K562 (cell line): ENCODE data around the gene MAML3. TPM values are rescaled to one million over a fixed set of nuclear protein-coding genes. Genes with fewer than 3 reads are reported as not detected.

ENCODE experiments used
- ATAC-seq: fragments of 200-7000 bp; cut with Tn5 transposase; 3 replicates; pipeline ENCODE4 v1.9.1; 2020; ENCODE audit warnings: moderate library complexity
- BruUV-seq: library from RNA; stranded (reverse); fragments of 400-500 nt; replicated peaks from 2 replicates; lab custom pipeline; 2021; lab: Mats Ljungman, UMichigan
- CTCF ChIA-PET: fragments of 300-600 bp; formaldehyde crosslinking; extraction: SDS; loops from one replicate; lab custom pipeline; 2021; ENCODE audit warnings: low intra/inter-chr PET ratio; lab: Yijun Ruan, JAX
- POLR2A ChIA-PET: fragments of 300-600, 350-650 bp; sonication (Branson Sonifier 250); formaldehyde crosslinking; extraction: SDS; loops from one replicate; lab custom pipeline; 2021; ENCODE audit warnings: antibody characterized with exemption, inconsistent platforms; lab: Yijun Ruan, JAX
- DNase-seq, 4 experiments: peaks; one replicate each; pipeline versions ENCODE4 v3.0.0 to v3.0.0-alpha.2; 2011 to 2018; ENCODE audit warnings: low spot score in 3 of 4, mixed read lengths in 3 of 4; ENCODE audit errors: extremely low read depth in 1 of 4
- FAIRE-seq: peaks from 2 replicates; lab custom pipeline; 2011; peaks lifted over from hg19 to GRCh38; lab: Jason Lieb, UNC
- H2AFZ ChIP-seq: 2 replicates; pipeline ENCODE4 v1.6.0; 2011; ENCODE audit warnings: low read depth, low read length, control low read depth, inconsistent platforms
- H3K27ac ChIP-seq: fragments of 200-600 bp; 3 replicates; pipeline ENCODE4 v1.8.0; 2011; ENCODE audit warnings: low read depth, mild to moderate bottlenecking, control low read depth, inconsistent platforms, low read length, moderate library complexity, mixed read lengths; ENCODE audit errors: extremely low read depth
- H3K27me3 ChIP-seq, 2 experiments: fragments of 300-600 bp in 1 of 2; 2 replicates in 1 of 2; 3 replicates in 1 of 2; pipeline versions ENCODE4 v1.6.0 to v1.8.0; 2011; ENCODE audit warnings: inconsistent platforms in 2 of 2, low read length in 2 of 2, mild to moderate bottlenecking in 1 of 2, mixed read lengths in 1 of 2, moderate library complexity in 1 of 2; ENCODE audit not compliant: control insufficient read depth in 2 of 2, insufficient read depth in 2 of 2
- H3K36me3 ChIP-seq: fragments of 300-600 bp; 3 replicates; pipeline ENCODE4 v1.8.0; 2011; ENCODE audit warnings: mild to moderate bottlenecking, low read length, inconsistent platforms; ENCODE audit not compliant: control insufficient read depth, insufficient read depth
- H3K4me1 ChIP-seq, 2 experiments: fragments of 200-600 bp in 1 of 2; replicated peaks in 1 of 2; 2 replicates in 1 of 2; 3 replicates in 1 of 2; pipeline versions ENCODE4 v1.5.1 to v1.8.0; 2011; ENCODE audit warnings: inconsistent platforms in 2 of 2, low read length in 2 of 2, mild to moderate bottlenecking in 1 of 2, mixed read lengths in 1 of 2, moderate library complexity in 1 of 2; ENCODE audit not compliant: control insufficient read depth in 2 of 2, insufficient read depth in 2 of 2
- H3K4me2 ChIP-seq: 2 replicates; pipeline ENCODE4 v1.6.1; 2011; ENCODE audit warnings: low read length, control low read depth, inconsistent platforms, mixed read lengths; ENCODE audit not compliant: insufficient read depth
- H3K4me3 ChIP-seq: fragments of 200-600 bp; sonication (generic), shearing (Covaris generic); 2 replicates; pipeline ENCODE4 v1.5.1; 2016; ENCODE audit warnings: control low read depth, inconsistent platforms
- H3K79me2 ChIP-seq: fragments of 200-600 bp; 3 replicates; pipeline ENCODE4 v1.8.0; 2011; ENCODE audit warnings: low read length, inconsistent platforms; ENCODE audit not compliant: control insufficient read depth, insufficient read depth
- H3K9ac ChIP-seq, 2 experiments: 2 replicates each; pipeline versions ENCODE4 v1.6.0 to v1.6.1; 2011; ENCODE audit warnings: low read depth in 2 of 2, low read length in 2 of 2, control low read depth in 1 of 2, inconsistent platforms in 1 of 2, mild to moderate bottlenecking in 1 of 2, mixed read lengths in 1 of 2; ENCODE audit not compliant: insufficient read depth in 1 of 2
- H3K9me1 ChIP-seq: one replicate; pipeline ENCODE4 v1.6.0; 2011; ENCODE audit warnings: inconsistent platforms, mild to moderate bottlenecking, low read length, moderate library complexity; ENCODE audit not compliant: control insufficient read depth, insufficient read depth
- H3K9me3 ChIP-seq: replicated peaks from 2 replicates; pipeline ENCODE4 v1.5.1; 2011; ENCODE audit warnings: low read depth, low read length, inconsistent platforms; ENCODE audit not compliant: control insufficient read depth, insufficient read depth
- H4K20me1 ChIP-seq: replicated peaks from 2 replicates; pipeline ENCODE4 v1.6.1; 2011; ENCODE audit warnings: low read length, inconsistent platforms, mixed read lengths; ENCODE audit not compliant: control insufficient read depth, insufficient read depth
- ADNP ChIP-seq: fragments of 200-800 bp; sonication (Bioruptor generic); IDR thresholded peaks from 2 replicates; pipeline ENCODE4 v1.6.1; 2016; ENCODE audit warnings: missing genetic modification characterization, missing compliant biosample characterization
- CHAMP1 ChIP-seq: fragments of 450-650 bp; IDR thresholded peaks from 2 replicates; pipeline ENCODE4 v1.6.1; 2016; ENCODE audit warnings: mild to moderate bottlenecking
- CREB1 ChIP-seq, 2 experiments: sonication (generic) in 1 of 2; formaldehyde crosslinking in 1 of 2; IDR thresholded peaks; 2 replicates each; pipeline versions ENCODE4 v1.6.1 to v1.8.0; 2012 to 2022; ENCODE audit warnings: inconsistent platforms in 1 of 2, mild to moderate bottlenecking in 1 of 2, missing genetic modification reagents in 1 of 2, moderate library complexity in 1 of 2
- HOXB6 ChIP-seq: fragments of 250-450 bp; sonication (Bioruptor Pico); IDR thresholded peaks from 2 replicates; pipeline ENCODE4 v1.5.1; 2022; ENCODE audit warnings: mild to moderate bottlenecking, borderline replicate concordance
- SNAPC5 ChIP-seq: fragments of 250-450 bp; sonication (Bioruptor Pico); IDR thresholded peaks from 2 replicates; pipeline ENCODE4 v1.8.0; 2021; ENCODE audit warnings: moderate library complexity, mild to moderate bottlenecking, inconsistent platforms
- ZNF561 ChIP-seq: fragments of 450-650 bp; formaldehyde crosslinking; conservative IDR thresholded peaks from 2 replicates; pipeline ENCODE4 v1.4.0; 2020; ENCODE audit warnings: mild to moderate bottlenecking, moderate library complexity
- WGBS: fragments of 100-300 bp; shearing (Covaris generic); methylation state at CpG from one replicate; pipeline ENCODE4 v1.1.6; 2016; ENCODE audit warnings: low coverage, mixed read lengths; ENCODE audit not compliant: insufficient coverage; ENCODE audit errors: missing lambda C conversion rate; 5-methylcytosine and 5-hydroxymethylcytosine counted together
- in situ Hi-C: fragments of 300-500 bp; cut with MboI; formaldehyde crosslinking; loops from 4 replicates; pipeline ENCODE4 v1.15.0; 2018; ENCODE audit warnings: inconsistent platforms, mixed read lengths
- intact Hi-C: fragments of 100-400 bp; cut with micrococcal nuclease; formaldehyde crosslinking; loops from 2 replicates; pipeline ENCODE4 v1.14.2; 2022
- polyA plus RNA-seq, 8 experiments: library from polyadenylated mRNA; depleted of rRNA in 4 of 8; stranded (reverse) in 5 of 8; unstranded in 3 of 8; fragments of >200 nt; fragmentation: Nextera tagmentation in 2 of 8; fragmentation: Illumina TruSeq in 1 of 8; extraction: Ambion mirVana in 2 of 8; extraction: Trizol in 1 of 8; gene quantifications; 2 replicates each; pipeline versions ENCODE4 v1.2.1 to v1.2.3, GENCODE V29; 2011 to 2014; ENCODE audit warnings: inconsistent platforms in 1 of 8, missing spikeins in 1 of 8
- total RNA-seq, 7 experiments: library from RNA; depleted of rRNA in 6 of 7; stranded (reverse); fragments of >200 nt in 6 of 7; fragmentation: Illumina TruSeq in 2 of 7; extraction: Trizol in 2 of 7; gene quantifications; 2 replicates each; pipeline versions ENCODE4 v1.2.1 to v1.2.3, GENCODE V29; 2011 to 2021; ENCODE audit warnings: low replicate concordance in 1 of 7

Gene MAML3
- total and polyA plus RNA-seq, 9 of the 15 experiments (the other 6 are each of a cell fraction or from before 2014, with no cell fraction given): 0.01 to 0.55 (median 0.25) TPM

GRCh38 chr4:139777757-139778156 lies 376.2 kb downstream of the MAML3 start:
- H3K27ac ChIP-seq: no peak overlapping the region
- DNase-seq (no peak), FAIRE-seq (no peak)
- no peaks in the 10 kb centered on the region for H3K9me3 ChIP-seq
- H3K36me3 ChIP-seq: no peaks in the 10 kb centered on the region
- no peaks in the 10 kb centered on the region for H3K79me2 ChIP-seq
- WGBS: 0% methylated on average over 3 of the region's 3 CpGs
- H2AFZ ChIP-seq: no peak overlapping the region
- POLR2A ChIA-PET: no interaction called here
- intact Hi-C loops: no loop called here
- no TSS peak for BruUV-seq
- no peaks in the 10 kb centered on the region for H3K9me1 ChIP-seq
- no peak overlapping the region for H3K4me3 ChIP-seq
- peaks cover 9 to 19% of the 10 kb centered on the region in 2 experiments for H3K27me3 ChIP-seq
- H3K4me1 ChIP-seq: no peaks in the 10 kb centered on the region
- H4K20me1 ChIP-seq: no peaks in the 10 kb centered on the region
- no peak overlapping the region for H3K4me2 ChIP-seq
- no peak for TF ChIP-seq CHAMP1
- no peak for TF ChIP-seq ZNF561 (CRISPR knock-in tag)
- TF ChIP-seq ADNP (tag): no peak
- TF ChIP-seq CREB1 (IDR thresholded peaks at IDR 0.05): no peak
- no peak for TF ChIP-seq CREB1 (CRISPR knock-in tag; IDR thresholded peaks at IDR 0.05)
- TF ChIP-seq HOXB6 (CRISPR knock-in tag): no peak
- no peak for TF ChIP-seq SNAPC5 (CRISPR knock-in tag)
- TF ChIP-seq, all 486 proteins: peak for 0
- CTCF ChIA-PET: no interaction called here
- no peak overlapping the region for H3K9ac ChIP-seq
- ATAC-seq: no peak
- in situ Hi-C loops: no loop called here
